ENCODE data around the gene CEP170B. TPM values are rescaled to one million over a fixed set of nuclear protein-coding genes. Genes with fewer than 3 reads are reported as not detected.

Gene CEP170B
- total and polyA plus RNA-seq, 2 of the 13 experiments (the other 11 are each of a cell fraction or from before 2014, with no cell fraction given): 4.3 to 8.8 TPM

DNA sequence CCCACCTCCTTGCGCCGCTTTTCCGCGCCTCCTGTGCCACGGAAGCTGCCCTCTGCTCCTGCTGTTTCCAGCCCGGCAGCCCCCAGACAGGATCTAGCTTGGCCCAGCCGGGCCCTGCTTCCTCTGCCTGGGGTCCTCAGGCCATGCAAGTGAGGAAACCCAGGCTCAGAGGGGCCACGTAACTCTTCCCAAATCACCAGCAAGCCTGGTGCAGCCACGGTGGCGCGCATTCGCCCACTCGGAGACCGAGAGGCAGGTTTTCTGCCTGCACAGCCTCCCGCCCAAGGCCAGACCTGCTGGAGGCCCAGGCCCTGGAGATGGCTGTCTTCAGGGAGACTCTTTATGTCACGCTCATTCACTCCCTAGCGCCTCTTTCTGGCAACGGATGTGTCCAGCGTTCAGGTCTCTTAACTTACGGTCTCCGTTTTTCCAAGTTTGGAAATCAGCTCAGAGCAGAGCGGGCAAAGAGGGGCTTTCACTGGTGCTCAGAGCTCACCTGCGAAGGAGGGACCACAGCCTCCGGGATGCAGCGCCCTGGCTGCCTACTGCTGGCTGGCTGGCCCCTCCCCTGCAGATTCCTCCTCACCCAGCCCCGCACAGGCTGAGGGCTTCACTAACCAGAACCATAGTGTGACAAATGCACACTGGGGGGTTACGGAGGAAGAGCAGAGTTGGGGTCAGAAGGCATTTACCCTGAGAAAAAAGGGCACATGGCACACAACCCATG, 20.6 kb upstream of the CEP170B start:
- in situ Hi-C loops (cut with HindIII; ENCODE audit: extremely low pct_ligation_motif_present, low pct_unique_long_range_greater_than_20kb): no loop called here
- intact Hi-C loops (cut with micrococcal nuclease; ENCODE audit: unreplicated experiment): no loop called here
- WGBS (ENCODE audit: low lambda C conversion rate): 65% methylated on average over 27 of the region's 27 CpGs
- Histone ChIP-seq H3K9ac (ENCODE audit: insufficient read depth, low read depth, low read length) (no peak overlapping the region), H3K9me3 (ENCODE audit: low read length) (no peaks in the 10 kb centered on the region), H3K27me3 (ENCODE audit: control insufficient read depth in 1 of 2, insufficient read depth in 2 of 2, low read length in 2 of 2) (peaks cover 0 to 18% of the 10 kb centered on the region in 2 experiments; a peak in 4 of 5 replicates), H3K4me3 (replicated peaks in 1 of 3; ENCODE audit: insufficient read depth in 1 of 3, low read depth in 2 of 3, low read length in 3 of 3) (no peak overlapping the region), H3K4me1 (ENCODE audit: insufficient read depth, low read length) (no peaks in the 10 kb centered on the region), H3K79me2 (ENCODE audit: insufficient read depth, low read length) (no peaks in the 10 kb centered on the region), H3K36me3 (replicated peaks in 1 of 2; ENCODE audit: control insufficient read depth in 1 of 2, insufficient read depth in 2 of 2, low read length in 2 of 2) (no peaks in the 10 kb centered on the region), H2AFZ (ENCODE audit: low read length) (no peak overlapping the region), H4K20me1 (ENCODE audit: insufficient read depth, low read length) (no peaks in the 10 kb centered on the region; the same call in 1 of the 2 replicates), H3K4me2 (ENCODE audit: low read depth, low read length) (no peak overlapping the region), H3K27ac (ENCODE audit: extremely low read length, insufficient read depth, low read length) (no peak overlapping the region)
- ChIA-PET POLR2A (no interaction called here), CTCF (ENCODE audit: low intra/inter-chr PET ratio, low total read pairs) (no interaction called here)
- FAIRE-seq (no peak), ATAC-seq (peak; percentile 31), DNase-seq (ENCODE audit: low spot score) (no peak)
- no TSS peak for BruUV-seq (replicated peaks)
- TF ChIP-seq, protein P1, sequence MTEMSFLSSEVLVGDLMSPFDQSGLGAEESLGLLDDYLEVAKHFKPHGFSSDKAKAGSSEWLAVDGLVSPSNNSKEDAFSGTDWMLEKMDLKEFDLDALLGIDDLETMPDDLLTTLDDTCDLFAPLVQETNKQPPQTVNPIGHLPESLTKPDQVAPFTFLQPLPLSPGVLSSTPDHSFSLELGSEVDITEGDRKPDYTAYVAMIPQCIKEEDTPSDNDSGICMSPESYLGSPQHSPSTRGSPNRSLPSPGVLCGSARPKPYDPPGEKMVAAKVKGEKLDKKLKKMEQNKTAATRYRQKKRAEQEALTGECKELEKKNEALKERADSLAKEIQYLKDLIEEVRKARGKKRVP (CRISPR knock-in tag; IDR thresholded peaks at IDR 0.05): no peak
- TF ChIP-seq NKX3-1 (CRISPR knock-in tag; IDR thresholded peaks at IDR 0.05): no peak
- TF ChIP-seq, protein P2, sequence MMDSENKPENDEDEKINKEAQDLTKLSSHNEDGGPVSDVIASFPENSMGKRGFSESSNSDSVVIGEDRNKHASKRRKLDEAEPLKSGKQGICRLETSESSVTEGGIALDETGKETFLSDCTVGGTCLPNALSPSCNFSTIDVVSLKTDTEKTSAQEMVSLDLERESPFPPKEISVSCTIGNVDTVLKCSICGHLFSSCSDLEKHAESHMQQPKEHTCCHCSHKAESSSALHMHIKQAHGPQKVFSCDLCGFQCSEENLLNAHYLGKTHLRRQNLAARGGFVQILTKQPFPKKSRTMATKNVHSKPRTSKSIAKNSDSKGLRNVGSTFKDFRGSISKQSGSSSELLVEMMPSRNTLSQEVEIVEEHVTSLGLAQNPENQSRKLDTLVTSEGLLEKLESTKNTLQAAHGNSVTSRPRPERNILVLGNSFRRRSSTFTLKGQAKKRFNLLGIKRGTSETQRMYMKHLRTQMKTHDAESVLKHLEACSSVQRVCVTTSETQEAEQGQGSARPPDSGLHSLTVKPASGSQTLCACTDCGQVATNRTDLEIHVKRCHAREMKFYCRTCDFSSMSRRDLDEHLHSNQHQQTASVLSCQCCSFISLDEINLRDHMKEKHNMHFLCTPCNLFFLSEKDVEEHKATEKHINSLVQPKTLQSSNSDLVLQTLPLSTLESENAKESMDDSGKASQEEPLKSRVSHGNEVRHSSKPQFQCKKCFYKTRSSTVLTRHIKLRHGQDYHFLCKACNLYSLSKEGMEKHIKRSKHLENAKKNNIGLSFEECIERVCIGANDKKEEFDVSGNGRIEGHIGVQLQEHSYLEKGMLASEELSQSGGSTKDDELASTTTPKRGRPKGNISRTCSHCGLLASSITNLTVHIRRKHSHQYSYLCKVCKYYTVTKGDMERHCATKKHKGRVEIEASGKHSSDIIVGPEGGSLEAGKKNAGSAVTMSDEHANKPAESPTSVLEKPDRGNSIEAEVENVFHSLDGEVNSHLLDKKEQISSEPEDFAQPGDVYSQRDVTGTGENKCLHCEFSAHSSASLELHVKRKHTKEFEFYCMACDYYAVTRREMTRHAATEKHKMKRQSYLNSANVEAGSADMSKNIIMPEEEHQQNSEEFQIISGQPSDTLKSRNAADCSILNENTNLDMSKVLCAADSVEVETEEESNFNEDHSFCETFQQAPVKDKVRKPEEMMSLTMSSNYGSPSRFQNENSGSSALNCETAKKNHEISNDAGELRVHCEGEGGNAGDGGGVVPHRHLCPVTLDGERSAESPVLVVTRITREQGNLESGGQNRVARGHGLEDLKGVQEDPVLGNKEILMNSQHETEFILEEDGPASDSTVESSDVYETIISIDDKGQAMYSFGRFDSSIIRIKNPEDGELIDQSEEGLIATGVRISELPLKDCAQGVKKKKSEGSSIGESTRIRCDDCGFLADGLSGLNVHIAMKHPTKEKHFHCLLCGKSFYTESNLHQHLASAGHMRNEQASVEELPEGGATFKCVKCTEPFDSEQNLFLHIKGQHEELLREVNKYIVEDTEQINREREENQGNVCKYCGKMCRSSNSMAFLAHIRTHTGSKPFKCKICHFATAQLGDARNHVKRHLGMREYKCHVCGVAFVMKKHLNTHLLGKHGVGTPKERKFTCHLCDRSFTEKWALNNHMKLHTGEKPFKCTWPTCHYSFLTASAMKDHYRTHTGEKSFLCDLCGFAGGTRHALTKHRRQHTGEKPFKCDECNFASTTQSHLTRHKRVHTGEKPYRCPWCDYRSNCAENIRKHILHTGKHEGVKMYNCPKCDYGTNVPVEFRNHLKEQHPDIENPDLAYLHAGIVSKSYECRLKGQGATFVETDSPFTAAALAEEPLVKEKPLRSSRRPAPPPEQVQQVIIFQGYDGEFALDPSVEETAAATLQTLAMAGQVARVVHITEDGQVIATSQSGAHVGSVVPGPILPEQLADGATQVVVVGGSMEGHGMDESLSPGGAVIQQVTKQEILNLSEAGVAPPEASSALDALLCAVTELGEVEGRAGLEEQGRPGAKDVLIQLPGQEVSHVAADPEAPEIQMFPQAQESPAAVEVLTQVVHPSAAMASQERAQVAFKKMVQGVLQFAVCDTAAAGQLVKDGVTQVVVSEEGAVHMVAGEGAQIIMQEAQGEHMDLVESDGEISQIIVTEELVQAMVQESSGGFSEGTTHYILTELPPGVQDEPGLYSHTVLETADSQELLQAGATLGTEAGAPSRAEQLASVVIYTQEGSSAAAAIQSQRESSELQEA (CRISPR knock-in tag; IDR thresholded peaks at IDR 0.05; ENCODE audit: not compliant biosample characterization): no peak
- TF ChIP-seq NFE2L2 (IDR thresholded peaks at IDR 0.05; ENCODE audit: low read length): no peak
- TF ChIP-seq SRF (IDR thresholded peaks at IDR 0.05; ENCODE audit: low read depth, low read length): no peak
- TF ChIP-seq, protein P3, sequence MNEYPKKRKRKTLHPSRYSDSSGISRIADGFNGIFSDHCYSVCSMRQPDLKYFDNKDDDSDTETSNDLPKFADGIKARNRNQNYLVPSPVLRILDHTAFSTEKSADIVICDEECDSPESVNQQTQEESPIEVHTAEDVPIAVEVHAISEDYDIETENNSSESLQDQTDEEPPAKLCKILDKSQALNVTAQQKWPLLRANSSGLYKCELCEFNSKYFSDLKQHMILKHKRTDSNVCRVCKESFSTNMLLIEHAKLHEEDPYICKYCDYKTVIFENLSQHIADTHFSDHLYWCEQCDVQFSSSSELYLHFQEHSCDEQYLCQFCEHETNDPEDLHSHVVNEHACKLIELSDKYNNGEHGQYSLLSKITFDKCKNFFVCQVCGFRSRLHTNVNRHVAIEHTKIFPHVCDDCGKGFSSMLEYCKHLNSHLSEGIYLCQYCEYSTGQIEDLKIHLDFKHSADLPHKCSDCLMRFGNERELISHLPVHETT (CRISPR knock-in tag; conservative IDR thresholded peaks at IDR 0.05): no peak
- TF ChIP-seq ZNF496 (CRISPR knock-in tag; IDR thresholded peaks at IDR 0.05; ENCODE audit: insufficient replicate concordance): no peak
- TF ChIP-seq HHEX (CRISPR knock-in tag; IDR thresholded peaks at IDR 0.05): no peak
- no peak for TF ChIP-seq JUN (CRISPR knock-in tag; IDR thresholded peaks at IDR 0.05)
- TF ChIP-seq ZNF253 (CRISPR knock-in tag; IDR thresholded peaks at IDR 0.05; ENCODE audit: borderline replicate concordance): no peak
- no peak for TF ChIP-seq PCBP1 (IDR thresholded peaks at IDR 0.05; ENCODE audit: borderline replicate concordance, low read depth, low read length)
- no peak for TF ChIP-seq STAT5B (CRISPR knock-in tag; IDR thresholded peaks at IDR 0.05)
- no peak for TF ChIP-seq RCOR2 (CRISPR knock-in tag; IDR thresholded peaks at IDR 0.05)
- no peak for TF ChIP-seq ISL2 (CRISPR knock-in tag; IDR thresholded peaks at IDR 0.05)
- TF ChIP-seq EEA1 (CRISPR knock-in tag; IDR thresholded peaks at IDR 0.05; ENCODE audit: borderline replicate concordance): no peak
